IMR-90 (cell line): Measurements from ENCODE around the gene TNRC6A. TPM values are rescaled to one million over a fixed set of nuclear protein-coding genes. Genes with fewer than 3 reads are reported as not detected.

Experiments used
- ATAC-seq: fragments of 200-7000 bp; cut with Tn5 transposase; 2 replicates; pipeline ENCODE4 v1.9.1; 2020; ENCODE audit warnings: low read depth, mild to moderate bottlenecking, moderate library complexity
- BruUV-seq: library from RNA; stranded (reverse); fragments of 400-500 nt; replicated peaks from 2 replicates; lab custom pipeline; 2021; lab: Mats Ljungman, UMichigan
- CTCF ChIA-PET: fragments of 300-600 bp; formaldehyde crosslinking; extraction: SDS; loops from one replicate; lab custom pipeline; 2021; ENCODE audit warnings: antibody characterized with exemption; lab: Yijun Ruan, JAX
- POLR2A ChIA-PET: fragments of 300-600 bp; sonication (Branson Sonifier 250); formaldehyde crosslinking; loops from one replicate; lab custom pipeline; 2022; ENCODE audit warnings: antibody characterized with exemption; ENCODE audit not compliant: unreplicated experiment; lab: Charles Lee
- DNase-seq: peaks from one replicate; pipeline ENCODE4 v3.0.0; 2013
- H2AFZ ChIP-seq: replicated peaks from 2 replicates; pipeline ENCODE3; 2013; ENCODE audit warnings: low read length, mild to moderate bottlenecking; ENCODE audit not compliant: poor library complexity
- H2AK5ac ChIP-seq: 2 replicates; pipeline ENCODE4 v1.6.1; 2013; ENCODE audit warnings: low read depth, low read length, inconsistent platforms
- H2AK9ac ChIP-seq: replicated peaks from 2 replicates; pipeline ENCODE3; 2013; ENCODE audit warnings: mild to moderate bottlenecking, low read depth, low read length, moderate library complexity; ENCODE audit not compliant: poor library complexity
- H2BK120ac ChIP-seq: 2 replicates; pipeline ENCODE4 v1.6.1; 2013; ENCODE audit warnings: low read depth, low read length, inconsistent platforms
- H2BK15ac ChIP-seq: 3 replicates; pipeline ENCODE4 v1.6.1; 2013; ENCODE audit warnings: low read depth, low read length, inconsistent platforms
- H2BK20ac ChIP-seq: 2 replicates; pipeline ENCODE4 v1.6.1; 2013; ENCODE audit warnings: low read depth, mild to moderate bottlenecking, inconsistent platforms, low read length, moderate library complexity
- H2BK5ac ChIP-seq: 2 replicates; pipeline ENCODE4 v1.6.1; 2013; ENCODE audit warnings: mild to moderate bottlenecking, low read depth, low read length, inconsistent platforms; ENCODE audit not compliant: poor library complexity, severe bottlenecking
- H3K14ac ChIP-seq: replicated peaks from 2 replicates; pipeline ENCODE4 v1.6.1; 2013; ENCODE audit warnings: low read depth, low read length, inconsistent platforms
- H3K18ac ChIP-seq: 2 replicates; pipeline ENCODE4 v1.6.1; 2013; ENCODE audit warnings: low read depth, low read length, control low read depth
- H3K23ac ChIP-seq: 2 replicates; pipeline ENCODE4 v1.6.1; 2013; ENCODE audit warnings: low read depth, low read length, inconsistent platforms
- H3K27ac ChIP-seq: 2 replicates; pipeline ENCODE4 v1.5.1; 2013; ENCODE audit warnings: mild to moderate bottlenecking, control low read depth, low read length; ENCODE audit not compliant: insufficient read depth
- H3K27me3 ChIP-seq: 2 replicates; pipeline ENCODE4 v1.6.1; 2013; ENCODE audit warnings: low read length; ENCODE audit not compliant: control insufficient read depth, insufficient read depth
- H3K36me3 ChIP-seq: 2 replicates; pipeline ENCODE4 v1.6.1; 2013; ENCODE audit warnings: low read length, mixed read lengths; ENCODE audit not compliant: control insufficient read depth, insufficient read depth
- H3K4ac ChIP-seq: 2 replicates; pipeline ENCODE4 v1.6.1; 2013; ENCODE audit warnings: low read depth, low read length, inconsistent platforms
- H3K4me1 ChIP-seq: 2 replicates; pipeline ENCODE4 v1.6.1; 2013; ENCODE audit warnings: low read length, mixed read lengths; ENCODE audit not compliant: control insufficient read depth, insufficient read depth
- H3K4me2 ChIP-seq: 2 replicates; pipeline ENCODE4 v1.6.1; 2013; ENCODE audit warnings: low read depth, mild to moderate bottlenecking, control low read depth, low read length, moderate library complexity
- H3K4me3 ChIP-seq: 2 replicates; pipeline ENCODE4 v1.5.1; 2013; ENCODE audit warnings: low read depth, mild to moderate bottlenecking, control low read depth, low read length, moderate library complexity; ENCODE audit not compliant: insufficient read depth
- H3K56ac ChIP-seq: 2 replicates; pipeline ENCODE4 v1.6.1; 2013; ENCODE audit warnings: low read length, inconsistent platforms; ENCODE audit not compliant: insufficient read depth; ENCODE audit errors: extremely low read depth
- H3K79me1 ChIP-seq, 2 experiments: 2 replicates each; pipeline ENCODE4 v1.6.1; 2013; ENCODE audit warnings: low read length in 2 of 2, inconsistent platforms in 1 of 2, low read depth in 1 of 2
- H3K9ac ChIP-seq: 2 replicates; pipeline ENCODE4 v1.6.1; 2013; ENCODE audit warnings: low read depth, low read length, control low read depth
- H3K9me1 ChIP-seq: 2 replicates; pipeline ENCODE4 v1.6.1; 2013; ENCODE audit warnings: low read length, inconsistent platforms; ENCODE audit not compliant: insufficient read depth
- H3K9me3 ChIP-seq: 2 replicates; pipeline ENCODE4 v1.6.1; 2013; ENCODE audit warnings: low read length; ENCODE audit not compliant: control insufficient read depth, insufficient read depth
- H4K20me1 ChIP-seq: 2 replicates; pipeline ENCODE4 v1.6.1; 2013; ENCODE audit warnings: low read length, inconsistent platforms; ENCODE audit not compliant: insufficient read depth
- H4K5ac ChIP-seq: 2 replicates; pipeline ENCODE4 v1.6.1; 2013; ENCODE audit warnings: mild to moderate bottlenecking, low read depth, low read length, control low read depth
- H4K8ac ChIP-seq, 2 experiments: 2 replicates each; pipeline ENCODE4 v1.6.1; 2013; ENCODE audit warnings: low read depth in 2 of 2, low read length in 2 of 2, control low read depth in 1 of 2, inconsistent platforms in 1 of 2
- H4K91ac ChIP-seq: 2 replicates; pipeline ENCODE4 v1.6.1; 2013; ENCODE audit warnings: low read depth, low read length, inconsistent platforms; ENCODE audit not compliant: insufficient read depth
- BHLHE40 ChIP-seq: fragments of 150-350 bp; IDR thresholded peaks from 2 replicates; pipeline ENCODE4 v1.6.1; 2016; ENCODE audit warnings: mild to moderate bottlenecking, low read depth, low read length
- CEBPB ChIP-seq: IDR thresholded peaks from 2 replicates; pipeline ENCODE4 v1.6.1; 2012; ENCODE audit warnings: low read depth, low read length, improper control_type of control experiment
- NFE2L2 ChIP-seq: fragments of 150-350 bp; IDR thresholded peaks from 2 replicates; pipeline ENCODE4 v1.6.1; 2016; ENCODE audit warnings: low read depth, mild to moderate bottlenecking, low read length
- POLR2A ChIP-seq: IDR thresholded peaks from 2 replicates; pipeline ENCODE4 v1.6.1; 2012; ENCODE audit warnings: mild to moderate bottlenecking, low read depth, low read length
- RFX5 ChIP-seq: IDR thresholded peaks from 2 replicates; pipeline ENCODE4 v1.8.0; 2012; ENCODE audit warnings: low read depth, mild to moderate bottlenecking, low read length, moderate library complexity
- WGBS, 2 experiments: methylation state at CpG; one replicate each; pipeline versions ENCODE4 v1.1.5 to v1.1.7; 2013; ENCODE audit warnings: missing lambda C conversion rate in 2 of 2; ENCODE audit not compliant: insufficient read length in 1 of 2; ENCODE audit errors: extremely low coverage in 2 of 2; 5-methylcytosine and 5-hydroxymethylcytosine counted together
- dilution Hi-C: fragments of 300-500 bp; cut with HindIII; formaldehyde crosslinking; loops from one replicate; pipeline ENCODE4 v1.14.3; 2018; ENCODE audit warnings: low sequenced_read_pairs; ENCODE audit not compliant: unreplicated experiment
- in situ Hi-C: fragments of 300-500 bp; cut with MboI; formaldehyde crosslinking; loops from 3 replicates; pipeline ENCODE4 v1.14.3; 2019; ENCODE audit warnings: low sequenced_read_pairs, inconsistent platforms, mixed read lengths
- intact Hi-C: fragments of 100-400 bp; cut with micrococcal nuclease; formaldehyde crosslinking; loops from 2 replicates; pipeline ENCODE4 v1.10.0; 2022
- polyA plus RNA-seq, 3 experiments: library from polyadenylated mRNA; depleted of rRNA; stranded (reverse); fragments of >200 nt; gene quantifications; 2 replicates each; pipeline ENCODE4 v1.2.3, GENCODE V29; 2012; ENCODE audit warnings: low replicate concordance in 1 of 3
- total RNA-seq: library from RNA; depleted of rRNA; stranded (reverse); fragments of >200 nt; gene quantifications from 2 replicates; pipeline ENCODE4 v1.2.3, GENCODE V29; 2012

TNRC6A gene
- total and polyA plus RNA-seq, 2 of the 4 experiments (the other 2 are of a cell fraction): 32.4 to 42.3 TPM

DNA sequence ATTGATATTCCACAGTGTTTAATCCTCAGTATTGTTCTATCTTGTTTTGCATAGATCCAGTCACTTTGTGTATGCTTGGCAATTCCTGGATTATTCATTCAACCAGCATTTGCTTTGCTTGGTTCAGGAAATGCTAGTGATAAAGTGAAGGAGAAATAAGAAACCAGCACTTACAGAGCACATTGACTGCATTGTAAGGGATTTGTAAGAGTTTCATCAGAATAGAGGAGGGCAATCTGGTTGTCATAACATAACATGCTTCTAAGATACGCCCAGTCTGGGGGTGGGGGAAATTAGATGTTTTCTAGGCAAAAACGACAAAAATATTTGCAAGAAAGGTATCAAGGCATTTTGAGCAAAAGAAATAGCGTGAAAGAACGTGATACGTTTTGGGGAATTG, 40.4 kb downstream of the TNRC6A start:
- H3K9ac ChIP-seq: no peak overlapping the region
- no peak overlapping the region for H2AFZ ChIP-seq
- ChIA-PET POLR2A (interaction anchor here (0.5 kb wide), 1 partner anchor 9 kb away, joined by 4 read pairs; no protein-coding TSS in a partner anchor), CTCF (interaction anchor here (0.6 to 1.0 kb wide), 2 partner anchors 15 to 253 kb away, joined by 3 read pairs; no protein-coding TSS in a partner anchor)
- H3K18ac ChIP-seq: no peak overlapping the region
- no peak overlapping the region for H4K8ac ChIP-seq
- H2BK15ac ChIP-seq: no peak overlapping the region
- no peak overlapping the region for H4K5ac ChIP-seq
- BruUV-seq: no TSS peak
- 100% methylated on average over 3 to 4 of the region's 5 CpGs for WGBS, 2 experiments
- no peak overlapping the region for H2AK5ac ChIP-seq
- H3K36me3 ChIP-seq: peaks cover 8% of the 10 kb centered on the region
- intact Hi-C loops: loop anchor here (5.0 kb wide), 1 partner anchor 188 kb away; no protein-coding TSS in a partner anchor
- dilution Hi-C loops: no loop called here
- peaks cover 5% of the 10 kb centered on the region; the same call in 1 of the 2 replicates for H3K9me1 ChIP-seq
- in situ Hi-C loops: no loop called here
- no peak overlapping the region for H2BK20ac ChIP-seq
- H2BK120ac ChIP-seq: no peak overlapping the region
- peaks cover 44% of the 10 kb centered on the region for H4K20me1 ChIP-seq
- H3K14ac ChIP-seq: no peak overlapping the region
- no peak overlapping the region for H3K56ac ChIP-seq
- peaks cover 5% of the 10 kb centered on the region for H3K4me1 ChIP-seq
- peak overlapping the region; percentile 11; the same call in 1 of the 2 replicates for H3K23ac ChIP-seq
- no peak overlapping the region for H3K4me3 ChIP-seq
- TF ChIP-seq NFE2L2 (no peak), RFX5 (no peak), CEBPB (peak; percentile 25; the same call in 1 of the 2 replicates), BHLHE40 (no peak), POLR2A (no peak)
- no peaks in the 10 kb centered on the region for H3K9me3 ChIP-seq
- no peak overlapping the region for H3K4me2 ChIP-seq
- H3K27ac ChIP-seq: no peak overlapping the region
- peaks cover 24 to 54% of the 10 kb centered on the region in 2 experiments for H3K79me1 ChIP-seq
- H4K91ac ChIP-seq: no peak overlapping the region
- ATAC-seq: peak; percentile 38
- no peaks in the 10 kb centered on the region for H3K27me3 ChIP-seq
- no peak overlapping the region for H3K4ac ChIP-seq
- no peak overlapping the region for H2AK9ac ChIP-seq
- DNase-seq: peak; percentile 73
- peak overlapping the region; percentile 25 for H2BK5ac ChIP-seq
